WI38 (cell line): Measurements from ENCODE around the gene SDF4.

Source experiments
- H3K4me3 ChIP-seq: 2 replicates; pipeline ENCODE4 v1.5.1; 2011; ENCODE audit warnings: low read depth, mild to moderate bottlenecking, control low read depth, low read length
- CTCF ChIP-seq: IDR thresholded peaks from 2 replicates; pipeline ENCODE4 v1.5.1; 2012; ENCODE audit warnings: low read depth, mild to moderate bottlenecking, control low read depth, low read length

The SDF4 gene

DNA sequence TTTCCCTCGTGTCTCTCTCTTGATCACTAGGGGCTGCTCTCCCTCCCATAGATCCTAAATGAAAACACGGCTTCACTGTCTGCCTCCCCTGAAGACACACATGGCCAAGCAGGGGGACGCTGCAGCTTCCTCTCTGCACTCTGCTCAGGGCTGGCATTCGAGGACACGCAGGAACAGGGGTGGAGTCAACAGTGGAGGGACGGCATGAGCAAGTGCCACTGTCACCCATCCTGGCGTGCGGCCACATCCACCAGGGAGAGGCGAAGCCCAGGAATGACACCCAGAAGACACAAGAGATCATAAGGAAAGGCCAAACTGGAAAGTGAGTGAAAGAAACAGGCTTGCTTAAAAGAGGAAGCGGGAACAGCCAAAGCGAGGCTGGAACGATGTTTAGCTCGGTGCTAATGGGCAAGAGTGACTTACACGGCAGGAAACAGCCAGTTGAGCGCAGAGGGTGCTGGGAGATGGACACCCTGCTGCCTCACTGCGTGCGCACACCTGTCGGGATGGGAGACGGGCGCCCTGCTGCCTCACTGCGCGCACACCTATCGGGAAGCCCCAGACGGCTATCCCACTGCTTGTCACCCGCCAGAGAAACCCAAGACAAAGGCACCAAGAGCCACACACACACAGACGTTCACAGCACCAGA, 28.3 kb upstream of the SDF4 start:
- H3K4me3 ChIP-seq = no peak overlapping the region
- no peak for TF ChIP-seq CTCF

- H3K4me3 ChIP-seq = no peak overlapping the region
Measured at GRCh38 chr1:1259540-1259939, 27.7 kb upstream of the SDF4 start.

DNA sequence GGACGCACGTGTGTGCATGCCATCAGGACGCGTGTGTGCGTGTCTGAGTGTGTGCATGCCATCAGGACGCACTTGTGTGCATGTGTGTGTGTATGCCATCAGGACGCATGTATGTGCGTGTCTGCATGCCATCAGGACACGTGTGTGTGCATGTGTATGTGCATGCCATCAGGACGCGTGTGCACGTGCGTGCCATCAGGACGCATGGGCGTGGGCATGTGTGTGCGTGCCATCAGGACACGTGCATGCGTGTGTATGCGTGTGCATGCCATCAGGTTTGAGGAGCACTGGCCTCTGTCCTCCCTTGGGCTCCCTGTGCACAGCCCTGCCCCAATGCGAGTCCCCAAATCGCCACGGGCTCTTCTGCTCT, 27.3 kb upstream of the SDF4 start:
- H3K4me3 ChIP-seq = no peak overlapping the region
- TF ChIP-seq CTCF = no peak

More at GRCh38 chr1:1259540-1259939, 27.7 kb upstream of the SDF4 start:
- TF ChIP-seq CTCF = no peak

DNA sequence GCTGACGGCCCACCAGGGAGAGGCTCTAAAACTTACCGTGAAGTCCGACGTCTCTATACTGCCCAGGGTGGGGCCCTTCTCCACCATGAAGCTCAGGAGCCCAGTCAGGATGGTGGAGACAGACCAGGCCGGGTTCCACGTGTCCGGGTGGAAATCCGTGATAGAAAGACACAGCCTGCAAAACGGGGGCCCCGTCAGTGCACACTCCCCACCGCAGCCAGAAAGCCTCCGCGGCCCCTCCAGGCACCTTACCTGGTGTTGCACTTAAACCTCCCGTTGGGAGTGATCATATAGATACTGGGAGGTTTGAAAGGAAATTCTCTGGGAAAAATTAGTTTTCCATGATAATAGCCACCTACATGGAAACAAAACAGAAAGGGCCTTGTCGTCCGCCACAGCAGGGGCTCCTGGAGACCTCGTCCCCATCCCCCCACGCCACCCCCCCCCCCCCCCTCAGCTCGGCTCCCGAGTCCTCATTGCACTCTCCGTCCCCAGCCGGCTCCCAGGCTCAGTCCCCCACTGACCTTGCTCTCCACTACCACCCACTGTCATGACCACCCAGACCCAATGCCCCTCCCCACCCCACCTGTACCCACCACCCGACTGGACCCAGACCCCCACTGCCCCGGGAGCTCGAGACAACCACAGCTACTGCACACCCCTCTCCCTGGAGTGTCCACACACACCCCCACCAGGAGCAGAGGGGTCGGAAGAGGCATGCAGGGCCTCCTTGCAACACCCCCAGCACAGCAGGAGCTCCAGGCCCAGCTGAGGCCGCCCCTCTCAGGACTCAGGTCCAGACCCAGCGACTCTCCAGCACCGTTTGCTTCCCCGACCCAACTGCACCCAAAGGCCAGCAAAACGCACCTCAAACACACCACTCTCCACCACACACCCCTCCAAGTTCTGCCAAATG, 25.4 kb upstream of the SDF4 start:
- no peak for TF ChIP-seq CTCF

DNA sequence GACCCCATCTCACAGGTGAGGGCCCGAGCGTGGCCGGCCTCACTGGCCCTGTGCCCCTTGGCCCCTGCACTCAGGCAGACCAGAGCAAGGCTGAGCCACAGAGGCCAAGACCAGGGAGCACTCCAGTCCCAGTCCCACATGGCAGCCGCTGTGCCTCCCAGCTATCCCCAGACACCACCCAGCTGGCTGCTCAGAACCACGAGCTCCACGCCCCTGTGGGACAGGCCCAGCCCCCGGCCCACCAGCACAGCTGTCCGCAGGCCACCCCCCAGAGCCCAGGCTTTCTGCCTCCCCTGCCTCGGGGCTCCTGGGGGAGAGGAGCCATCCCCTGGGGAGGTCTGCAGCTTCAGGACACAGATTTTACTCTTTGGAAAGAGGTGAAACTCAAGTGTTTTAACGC, 23.8 kb upstream of the SDF4 start:
- no peak overlapping the region for H3K4me3 ChIP-seq
- TF ChIP-seq CTCF = no peak

More for the DNA sequence above, 25.4 kb upstream of the SDF4 start:
- no peak overlapping the region for H3K4me3 ChIP-seq

GRCh38 chr1:1255078-1255477, 23.3 kb upstream of the SDF4 start:
- no peak for TF ChIP-seq CTCF
- no peak overlapping the region for H3K4me3 ChIP-seq

- no peak for TF ChIP-seq CTCF
- no peak overlapping the region for H3K4me3 ChIP-seq
Measured at GRCh38 chr1:1254667-1254998, 22.8 kb upstream of the SDF4 start.
